ENCODE results near the gene RCAN2.

GRCh38 chr6:46452312-46452917 lies 38.8 kb downstream of the RCAN2 start:
- TF ChIP-seq CTCF (IDR thresholded peaks at IDR 0.05) (no peak), POLR2A (IDR thresholded peaks at IDR 0.05) (no peak)
